ENCODE data around the gene ASB16. TPM values are rescaled to one million over a fixed set of nuclear protein-coding genes. Genes with fewer than 3 reads are reported as not detected.

Gene ASB16
- total and polyA plus RNA-seq, 9 of the 15 experiments (the other 6 are each of a cell fraction or from before 2014, with no cell fraction given): 0.03 to 0.07 TPM; not detected in 7

- TF ChIP-seq IFI16 (CRISPR knock-in tag; IDR thresholded peaks at IDR 0.05) (no peak), ZNF23 (CRISPR knock-in tag; IDR thresholded peaks at IDR 0.05) (no peak), HDAC6 (IDR thresholded peaks at IDR 0.05; ENCODE audit: low read depth, low read length) (no peak), FOXM1 (IDR thresholded peaks at IDR 0.05; ENCODE audit: low read depth) (no peak), FOXM1 (CRISPR knock-in tag; IDR thresholded peaks at IDR 0.05; ENCODE audit: low read depth) (0 out of 2 replicates have a peak, but pooled peaks have one; percentile 13), LCOR (CRISPR knock-in tag; IDR thresholded peaks at IDR 0.05) (no peak), EWSR1 (IDR thresholded peaks at IDR 0.05; ENCODE audit: borderline replicate concordance, low read depth, partially characterized antibody) (no peak), NFXL1 (CRISPR knock-in tag; IDR thresholded peaks at IDR 0.05) (no peak), CHD4 (IDR thresholded peaks at IDR 0.05; ENCODE audit: insufficient read depth, insufficient replicate concordance, low read depth, low read length, poor library complexity, severe bottlenecking) (no peak), PRPF4 (IDR thresholded peaks at IDR 0.05; ENCODE audit: insufficient read depth, low read depth, low read length, poor library complexity, severe bottlenecking) (no peak), ATF1 (CRISPR knock-in tag; IDR thresholded peaks at IDR 0.05) (no peak), ATF1 (tag; IDR thresholded peaks at IDR 0.05) (no peak; the same call in 1 of the 2 replicates), EZH2 (IDR thresholded peaks at IDR 0.05; ENCODE audit: borderline replicate concordance, low read depth, low read length) (no peak), NBN (IDR thresholded peaks at IDR 0.05; ENCODE audit: low read depth) (peak; percentile 57; the same call in 1 of the 2 replicates), ZNF609 (CRISPR knock-in tag; IDR thresholded peaks at IDR 0.05; ENCODE audit: borderline replicate concordance) (no peak), ZBTB7A (IDR thresholded peaks at IDR 0.05; ENCODE audit: borderline replicate concordance, control insufficient read depth, low read depth, low read length) (0 out of 2 replicates have a peak, but pooled peaks have one; percentile 65), HNRNPL (IDR thresholded peaks at IDR 0.05; ENCODE audit: low read depth, low read length) (no peak), POLR2G (IDR thresholded peaks at IDR 0.05; ENCODE audit: low read depth, low read length) (peak; percentile 69), AFF1 (IDR thresholded peaks at IDR 0.05; ENCODE audit: low read depth in 1 of 2, partially characterized antibody in 2 of 2) (no peak), ZEB2 (IDR thresholded peaks at IDR 0.05) (no peak)
Observed at GRCh38 chr17:44221084-44221861, 50.8 kb downstream of the ASB16 start (continued).
